HG03520 (cell line): Measurements from ENCODE around the gene PPP6R3.
"Not testable (repeated sequence)": the region's sequence is repeated elsewhere in the genome, so short reads cannot be mapped to it uniquely, and the experiment has no call there.

Experiments
- ATAC-seq: cut with Tn5 transposase; IDR thresholded peaks from one replicate; pipeline ENCODE4 v1.9.1; 2021; ENCODE audit warnings: mild to moderate bottlenecking, moderate library complexity; ENCODE audit not compliant: unreplicated experiment

PPP6R3 gene

DNA sequence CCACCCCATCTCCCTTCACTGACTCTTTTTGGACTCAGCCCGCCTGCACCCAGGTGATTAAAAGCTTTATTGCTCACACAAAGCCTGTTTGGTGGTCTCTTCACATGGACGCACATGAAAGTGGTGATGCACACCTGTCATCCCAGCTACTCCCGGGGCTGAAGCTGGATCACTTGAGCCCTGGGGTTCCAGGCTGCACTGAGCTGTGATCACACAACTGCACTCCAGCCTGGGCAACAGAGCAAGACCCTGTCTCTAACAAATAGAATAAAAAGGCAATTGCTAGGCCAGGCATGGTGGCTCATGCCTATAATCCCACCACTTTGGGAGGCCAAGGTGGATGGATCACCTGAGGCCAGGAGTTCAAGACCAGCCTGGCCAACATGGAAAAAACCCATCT, 178.8 kb downstream of the PPP6R3 start:
- ATAC-seq, result not testable (repeated sequence)

DNA sequence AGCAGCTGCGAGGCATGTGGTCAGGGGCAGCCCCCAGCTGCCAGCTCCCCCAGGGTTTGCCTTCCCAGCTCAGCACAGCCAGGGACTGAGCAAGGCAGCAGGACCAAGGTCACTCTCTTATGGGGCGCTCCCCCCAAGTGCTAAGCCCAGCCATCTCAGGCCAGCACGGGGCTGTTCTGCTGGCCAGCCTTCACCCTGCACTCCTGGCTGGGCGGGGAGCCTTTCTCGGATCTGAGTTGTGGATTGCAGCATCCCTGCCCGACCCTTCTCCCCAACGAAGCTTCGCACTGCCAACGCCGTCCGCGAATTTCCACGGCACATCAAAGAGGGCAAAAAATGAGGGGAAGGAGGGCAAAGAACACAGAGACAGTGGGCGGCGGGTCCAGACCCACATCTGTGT, 181.3 kb downstream of the PPP6R3 start:
- ATAC-seq, result no peak

DNA sequence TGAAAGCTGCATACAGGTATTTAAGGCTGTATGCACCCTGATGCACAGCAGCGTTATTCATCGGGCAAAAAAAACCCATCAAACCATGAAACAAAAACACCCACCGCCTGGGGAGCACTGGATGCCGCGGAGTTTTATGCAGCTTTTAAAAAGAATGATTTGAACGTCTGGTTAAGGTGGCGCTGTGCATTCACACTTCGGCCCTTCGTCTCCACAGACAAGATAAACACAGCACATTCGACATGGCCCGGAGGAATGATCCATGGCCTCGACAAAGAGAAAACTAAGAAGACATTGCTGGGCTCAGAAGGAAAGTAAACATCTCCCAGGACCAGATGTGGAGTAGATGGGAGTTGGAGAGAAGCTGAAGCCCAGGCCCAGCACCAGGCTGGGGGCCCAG, 183.0 kb downstream of the PPP6R3 start:
- ATAC-seq, result no peak

DNA sequence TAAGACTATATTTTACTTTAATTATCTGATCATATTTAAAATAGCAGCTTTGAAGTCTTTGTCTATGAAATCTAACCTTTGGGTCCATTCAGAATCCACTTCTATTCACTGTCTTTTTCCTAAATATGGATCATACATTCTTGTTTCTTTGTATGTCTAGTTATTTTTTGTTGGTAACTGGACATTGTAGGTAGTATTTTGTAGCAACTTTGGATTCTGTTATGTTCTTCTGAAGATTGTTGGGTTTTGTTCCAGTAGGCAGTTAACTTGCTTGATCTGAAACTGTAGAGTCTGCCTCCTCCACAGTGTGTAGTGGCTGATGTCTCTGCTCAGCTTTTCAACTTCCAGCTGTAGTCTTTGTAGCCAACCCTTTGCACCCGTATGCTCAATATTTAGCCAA, 186.3 kb downstream of the PPP6R3 start:
- ATAC-seq, result no peak

DNA sequence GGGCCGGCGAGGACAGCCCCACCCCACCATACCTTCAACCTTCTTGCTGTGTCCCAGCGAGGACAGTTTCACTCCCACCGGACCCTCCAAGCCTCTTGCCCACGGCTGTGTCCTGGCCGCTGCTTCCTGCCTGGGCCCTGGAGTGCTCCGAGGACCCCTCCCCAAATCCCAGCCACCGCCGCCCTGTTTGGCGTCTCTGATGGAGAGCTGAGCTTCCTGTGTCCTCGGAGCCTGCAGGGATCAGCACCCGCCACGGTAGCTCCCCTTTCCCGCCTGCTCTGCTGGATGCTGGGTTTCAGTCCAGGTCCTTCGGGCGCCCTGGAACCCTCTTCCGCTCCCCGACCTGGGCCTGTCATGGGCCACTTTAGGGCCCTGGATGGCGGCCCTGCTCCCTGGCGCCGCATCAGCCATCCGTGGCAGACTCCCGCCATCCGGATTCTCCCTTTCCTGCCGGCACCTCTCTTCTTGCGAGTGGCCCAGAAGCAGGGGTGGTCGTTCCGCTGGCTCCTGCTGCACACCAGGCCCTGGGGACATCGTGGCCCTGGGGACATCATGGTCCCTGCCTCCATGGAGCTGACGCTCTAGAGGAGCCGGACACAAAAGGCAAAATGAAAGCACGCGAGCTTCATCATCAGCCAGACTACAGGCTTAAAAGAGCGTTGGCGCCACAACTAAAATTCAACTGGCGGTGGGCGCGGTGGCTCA, 189.5 kb downstream of the PPP6R3 start:
- no peak for ATAC-seq

DNA sequence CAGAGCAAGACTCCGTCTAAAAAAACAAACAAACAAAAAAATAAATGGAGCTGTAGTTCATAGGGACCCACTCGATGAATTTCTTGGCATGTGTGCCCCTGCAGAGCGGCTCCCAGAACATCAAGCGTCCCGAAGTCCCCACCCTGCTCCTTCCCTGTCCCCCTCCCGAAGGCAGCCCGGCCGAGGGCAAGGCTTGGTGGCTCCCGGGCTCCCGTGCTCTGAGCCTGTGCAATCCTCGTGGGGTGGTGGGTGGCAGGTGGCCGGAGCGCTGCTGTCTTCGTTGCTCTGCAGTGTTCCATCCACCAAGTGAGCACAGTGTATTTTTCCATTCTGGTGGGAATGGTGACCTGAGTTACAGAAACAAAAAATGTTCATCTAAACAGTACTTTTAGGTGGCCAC, 190.2 kb downstream of the PPP6R3 start:
- ATAC-seq, result no peak

DNA sequence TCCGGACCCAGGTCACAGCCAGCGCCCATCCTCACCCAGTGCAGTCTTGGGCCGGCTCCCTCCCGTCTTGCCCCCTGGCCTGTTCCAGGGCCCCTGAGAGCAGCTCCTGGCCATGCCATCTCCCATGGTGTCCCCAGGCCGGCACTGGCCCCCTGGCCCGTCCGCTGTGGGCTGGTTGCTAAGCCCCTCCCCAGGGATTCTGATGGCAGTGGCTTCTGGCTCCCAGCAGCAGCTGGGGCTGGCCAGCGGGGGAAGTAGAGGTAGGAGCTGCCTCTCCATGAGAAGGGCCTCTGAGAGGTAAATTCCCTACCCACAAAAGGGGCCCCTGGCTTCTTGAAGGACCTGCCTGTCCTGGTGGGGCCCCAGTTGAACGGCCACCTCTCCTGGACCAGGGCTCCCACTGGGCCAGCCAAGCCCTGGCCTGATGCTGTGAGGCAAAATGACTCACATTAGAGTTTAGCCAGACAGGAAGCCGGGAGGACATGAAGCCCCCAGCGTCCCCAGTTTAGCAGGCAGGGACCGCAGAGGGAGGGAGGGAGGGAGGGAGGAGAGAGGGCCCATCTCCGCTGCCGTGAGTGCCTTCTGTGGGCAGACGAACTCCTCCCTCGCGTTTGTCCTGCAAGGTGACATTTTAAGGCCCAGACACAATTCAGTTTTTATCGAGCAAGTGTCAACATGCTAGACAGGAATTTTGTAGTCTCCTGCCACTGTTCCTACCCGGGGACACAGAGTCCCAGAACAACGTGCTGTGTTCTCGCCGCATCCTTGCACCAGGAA, 190.8 kb downstream of the PPP6R3 start:
- no peak for ATAC-seq

DNA sequence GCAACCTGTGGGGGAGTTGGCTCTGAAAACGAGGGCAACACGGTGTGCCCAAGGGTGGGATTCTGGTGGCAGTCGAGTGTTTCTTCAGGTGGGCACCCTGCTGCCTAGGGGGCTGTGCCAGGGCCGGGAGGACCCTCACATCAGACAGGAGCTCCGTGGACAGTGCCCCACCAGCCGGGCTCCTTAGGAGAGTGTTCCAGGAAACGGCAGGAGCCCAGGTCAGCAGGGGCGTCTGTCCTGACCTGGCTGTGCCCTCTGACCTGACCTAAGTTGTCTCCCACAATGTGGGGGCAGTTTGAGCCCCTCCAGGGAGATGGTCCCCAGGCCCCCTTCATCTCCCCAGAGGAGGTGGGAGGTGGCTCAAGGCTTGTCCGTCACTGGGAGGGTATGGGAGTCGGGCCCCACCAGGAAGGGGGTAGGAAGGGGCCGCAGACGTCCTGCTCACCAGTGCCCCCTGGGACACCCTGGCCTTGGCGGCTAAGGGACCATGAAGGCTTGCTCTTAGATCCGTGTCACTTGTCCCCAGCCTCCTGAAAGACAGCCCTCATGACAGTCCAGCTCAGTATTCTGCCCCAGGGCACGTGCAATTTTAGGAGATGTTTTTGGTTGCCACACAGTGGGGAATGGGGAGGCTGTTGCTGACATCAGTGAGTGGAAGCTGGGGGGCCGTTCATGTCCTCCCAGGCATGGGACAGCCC, 191.6 kb downstream of the PPP6R3 start:
- no peak for ATAC-seq

DNA sequence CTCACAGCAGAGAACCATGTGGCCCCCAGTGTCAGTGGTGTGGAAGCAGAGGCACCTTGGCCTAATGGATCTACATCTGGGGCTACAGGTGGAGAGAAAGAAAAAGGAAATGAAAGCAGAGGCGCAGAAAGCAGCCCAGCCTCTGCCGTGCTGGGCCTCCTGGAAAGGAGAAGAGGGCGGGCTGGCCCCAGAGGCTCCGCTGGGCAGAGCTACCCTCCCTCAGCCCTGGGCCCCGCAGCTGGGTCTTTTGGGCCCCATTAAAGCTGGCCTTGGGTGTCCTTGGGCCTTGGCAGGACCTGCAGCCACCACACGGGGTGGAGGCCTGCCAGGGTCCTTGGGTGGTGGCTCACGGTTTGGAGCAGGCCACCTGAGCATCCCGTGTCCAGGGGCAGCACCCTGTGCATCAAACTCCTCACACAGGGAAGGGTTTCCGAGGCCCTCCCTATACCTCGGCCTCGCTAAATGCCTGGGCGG, 192.2 kb downstream of the PPP6R3 start:
- no peak for ATAC-seq

DNA sequence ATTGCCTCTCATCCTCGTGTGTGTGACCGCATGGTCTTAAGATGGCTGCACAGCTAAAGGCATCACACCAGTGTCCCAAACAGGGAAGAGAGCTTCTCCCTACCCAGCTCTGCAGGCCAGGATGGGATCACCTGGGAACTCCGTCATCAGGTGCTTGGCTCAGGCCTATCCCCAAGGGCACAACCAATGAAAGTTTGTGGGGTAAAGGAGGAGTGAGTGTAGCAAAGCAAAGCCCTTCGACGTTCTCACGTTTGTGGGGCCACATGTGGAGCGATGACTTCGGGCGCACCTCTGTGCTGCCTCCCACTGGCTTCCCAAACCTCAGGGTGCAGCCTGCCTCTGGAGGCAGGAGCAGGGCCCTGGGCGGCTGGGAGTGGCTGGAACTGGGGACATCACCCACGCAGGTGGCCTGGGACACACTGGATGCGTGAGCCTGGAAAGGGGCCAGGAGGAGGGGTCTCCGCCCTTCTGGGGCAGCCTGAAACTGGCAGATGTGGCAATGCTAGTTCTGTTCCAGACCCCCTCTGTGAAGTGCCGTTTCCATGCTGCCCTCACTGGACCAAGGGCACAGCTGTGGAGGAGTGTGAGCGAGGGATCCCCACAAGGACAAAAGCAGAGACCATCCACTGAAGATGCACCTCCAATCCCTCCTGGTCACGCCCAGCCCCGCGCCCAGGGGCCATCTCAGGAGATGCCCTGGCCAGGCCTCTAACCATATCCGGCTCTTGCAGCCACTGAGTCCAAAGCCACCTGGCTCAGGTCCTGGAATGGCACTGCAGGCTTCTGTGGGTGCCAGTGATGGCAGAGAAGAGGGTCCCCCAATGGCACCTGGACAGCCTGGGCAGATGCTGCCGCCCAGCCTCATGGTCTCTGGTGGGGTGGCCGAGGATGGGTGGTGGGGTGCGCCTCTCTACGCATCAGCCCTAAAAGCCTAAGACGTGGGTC, 193.2 kb downstream of the PPP6R3 start:
- no peak for ATAC-seq

DNA sequence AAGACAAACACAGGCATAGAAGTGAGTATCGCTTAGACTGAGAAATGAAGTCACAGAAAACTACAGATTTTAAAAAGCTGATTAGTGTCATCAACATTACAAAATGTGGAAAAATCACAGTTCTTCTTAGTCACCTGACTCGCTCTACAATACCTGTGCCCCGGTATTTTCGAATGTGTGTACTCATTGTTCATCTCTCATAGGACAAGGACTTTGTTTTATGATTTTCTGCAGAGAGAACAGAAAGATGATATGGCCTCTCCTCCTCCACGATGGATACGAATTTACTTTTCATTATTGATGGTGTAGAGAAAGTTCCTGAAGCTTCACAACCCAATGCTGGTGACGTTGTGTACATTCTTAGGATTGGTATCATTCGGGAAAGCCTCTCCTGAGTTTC, 194.4 kb downstream of the PPP6R3 start:
- no peak for ATAC-seq

DNA sequence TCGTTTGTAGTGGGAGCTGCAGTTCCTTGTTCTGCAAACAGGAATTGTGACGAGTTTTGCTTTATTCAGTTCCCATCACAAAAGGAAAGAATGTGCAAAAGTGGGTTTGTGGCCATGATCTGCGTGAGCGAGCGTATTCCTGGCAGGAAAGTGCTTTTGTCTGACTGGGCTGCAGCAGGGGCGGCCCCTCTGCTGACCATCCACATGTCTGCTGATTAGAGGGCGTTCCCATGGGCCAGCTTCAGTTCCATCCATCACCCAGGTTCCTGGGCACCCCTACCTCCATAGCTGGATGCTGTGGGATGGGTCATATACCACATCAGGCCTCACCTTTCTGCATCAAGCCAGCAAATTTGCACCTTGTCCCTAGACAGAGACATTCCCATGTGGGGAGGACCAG, 194.9 kb downstream of the PPP6R3 start:
- ATAC-seq, result no peak

DNA sequence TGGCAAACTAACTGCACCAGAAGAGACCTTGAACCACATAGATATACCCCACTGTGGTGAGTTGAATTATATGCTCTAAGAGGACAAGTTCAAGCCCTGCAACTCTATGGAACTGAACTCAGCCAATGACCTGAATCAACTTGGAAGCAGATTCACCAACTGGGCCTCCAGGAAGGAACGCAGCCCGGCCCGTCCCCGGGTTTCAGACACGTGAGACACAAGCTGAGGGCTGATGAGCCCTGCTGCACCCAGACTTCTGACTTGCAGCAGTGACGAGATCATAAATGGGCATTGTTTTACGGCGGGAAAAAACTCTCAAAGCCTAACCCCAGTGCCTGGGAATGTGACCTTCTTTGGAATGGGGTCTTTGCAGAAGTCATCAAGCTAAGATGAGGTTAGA, 195.3 kb downstream of the PPP6R3 start:
- no peak for ATAC-seq

DNA sequence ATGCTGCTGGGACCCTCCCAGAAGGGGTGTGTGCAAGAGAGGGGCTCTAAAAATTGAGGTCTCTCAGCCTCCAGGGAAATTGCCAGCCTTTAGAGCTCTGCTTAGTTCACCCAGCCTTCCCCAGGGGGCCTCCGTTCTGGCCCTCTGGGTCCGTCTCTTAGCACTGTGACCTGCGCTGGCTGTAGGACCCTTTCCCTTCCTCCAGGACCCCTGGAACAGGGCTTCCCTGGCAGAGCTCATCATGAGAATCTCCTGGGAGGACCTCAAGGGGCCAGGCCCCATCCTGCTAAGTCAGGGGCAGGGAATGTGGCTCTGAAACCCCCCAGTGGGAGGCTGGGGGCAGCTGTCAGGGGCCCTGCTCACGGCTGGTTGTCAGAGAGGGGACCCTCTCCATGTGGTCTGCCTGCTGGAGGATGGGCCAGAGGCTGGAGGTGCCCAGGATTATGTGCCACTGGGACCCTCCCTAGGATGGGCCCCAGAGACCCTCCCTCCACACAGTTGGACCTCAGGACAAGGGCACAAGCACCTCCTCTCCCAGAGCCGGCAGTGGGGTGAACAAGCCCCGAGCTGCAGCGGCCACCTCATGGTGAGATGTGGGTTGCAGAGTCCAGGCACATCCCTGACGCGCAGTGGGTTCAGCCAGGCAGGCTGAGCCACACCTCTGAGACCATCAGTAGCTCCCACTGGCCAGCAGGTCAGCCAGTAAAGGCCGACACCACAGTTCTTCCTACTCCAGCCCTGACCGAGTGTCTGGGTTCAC, 196.6 kb downstream of the PPP6R3 start:
- no peak for ATAC-seq

DNA sequence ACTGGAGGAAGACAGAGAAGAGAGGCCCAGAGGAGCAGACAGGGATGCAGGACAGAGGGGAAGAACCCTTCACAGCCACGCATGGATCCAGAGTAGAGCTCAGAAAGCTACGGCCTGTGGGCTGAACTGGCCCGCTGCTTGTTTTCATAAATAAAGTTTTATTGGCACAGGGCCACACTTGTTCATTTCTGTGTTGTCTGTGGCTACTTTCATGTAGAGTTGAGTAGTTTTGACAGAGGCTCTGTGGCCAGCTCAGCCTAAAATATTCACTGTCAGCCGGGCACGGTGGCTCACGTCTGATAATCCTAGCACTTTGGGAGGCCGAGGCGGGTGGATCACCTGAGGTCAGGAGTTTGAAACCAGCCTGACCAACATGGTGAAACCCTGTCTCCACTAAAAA, 197.5 kb downstream of the PPP6R3 start:
- no peak for ATAC-seq

DNA sequence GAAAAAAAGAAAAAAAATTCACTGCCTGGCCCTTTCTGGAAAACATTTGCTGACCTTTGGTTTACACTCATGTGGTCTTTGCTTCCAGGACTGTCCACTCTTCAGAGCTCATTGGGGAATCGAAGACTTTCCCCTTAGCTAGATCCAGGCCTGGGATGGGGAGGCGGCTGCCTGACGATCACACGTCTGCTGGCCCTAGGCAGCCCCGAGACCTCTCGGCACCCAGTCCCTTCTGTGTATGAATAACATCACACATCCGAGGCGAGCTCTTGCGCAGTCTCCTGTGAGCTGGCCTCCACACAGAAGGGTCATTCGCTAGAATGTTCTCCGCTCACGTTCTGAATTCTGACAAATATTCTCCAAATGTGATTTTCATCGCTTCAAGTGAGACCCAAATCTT, 198.1 kb downstream of the PPP6R3 start:
- no peak for ATAC-seq

DNA sequence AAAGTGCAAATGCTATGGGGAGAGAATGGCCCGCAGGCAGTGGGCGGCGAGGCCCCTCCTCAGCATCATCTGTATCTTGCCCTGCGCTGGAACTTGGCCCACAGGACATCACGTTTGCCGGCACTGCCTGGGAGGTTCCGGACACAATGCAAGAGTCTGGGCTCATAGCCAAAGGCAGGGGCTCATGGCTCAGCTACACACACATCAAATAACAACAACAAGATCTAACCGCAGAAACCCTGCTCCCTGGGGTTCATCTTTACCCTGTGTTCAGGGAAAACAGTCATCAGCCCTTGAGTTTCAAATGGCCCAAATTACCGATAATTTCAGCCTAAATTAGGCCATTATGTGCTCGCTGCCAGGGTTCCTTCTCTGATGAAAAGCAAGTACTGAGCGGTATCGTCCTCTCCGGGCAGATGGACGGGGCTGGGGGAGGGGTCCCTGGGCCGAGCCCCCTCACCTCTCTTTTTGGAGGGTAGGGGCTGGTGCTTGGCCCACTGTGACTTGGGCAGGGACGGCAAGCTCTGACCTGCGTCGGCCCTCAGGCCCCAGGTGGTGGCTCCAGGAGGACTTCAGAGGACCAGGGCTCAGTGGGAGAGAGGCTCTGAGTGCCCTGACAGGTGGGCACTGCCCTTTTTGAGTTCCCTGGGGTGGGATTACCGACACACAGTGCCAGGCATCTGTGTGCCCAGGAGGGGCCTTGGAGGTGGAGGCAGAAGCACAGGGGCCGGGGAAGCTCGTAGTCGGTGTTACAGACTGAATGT, 198.8 kb downstream of the PPP6R3 start:
- no peak for ATAC-seq

DNA sequence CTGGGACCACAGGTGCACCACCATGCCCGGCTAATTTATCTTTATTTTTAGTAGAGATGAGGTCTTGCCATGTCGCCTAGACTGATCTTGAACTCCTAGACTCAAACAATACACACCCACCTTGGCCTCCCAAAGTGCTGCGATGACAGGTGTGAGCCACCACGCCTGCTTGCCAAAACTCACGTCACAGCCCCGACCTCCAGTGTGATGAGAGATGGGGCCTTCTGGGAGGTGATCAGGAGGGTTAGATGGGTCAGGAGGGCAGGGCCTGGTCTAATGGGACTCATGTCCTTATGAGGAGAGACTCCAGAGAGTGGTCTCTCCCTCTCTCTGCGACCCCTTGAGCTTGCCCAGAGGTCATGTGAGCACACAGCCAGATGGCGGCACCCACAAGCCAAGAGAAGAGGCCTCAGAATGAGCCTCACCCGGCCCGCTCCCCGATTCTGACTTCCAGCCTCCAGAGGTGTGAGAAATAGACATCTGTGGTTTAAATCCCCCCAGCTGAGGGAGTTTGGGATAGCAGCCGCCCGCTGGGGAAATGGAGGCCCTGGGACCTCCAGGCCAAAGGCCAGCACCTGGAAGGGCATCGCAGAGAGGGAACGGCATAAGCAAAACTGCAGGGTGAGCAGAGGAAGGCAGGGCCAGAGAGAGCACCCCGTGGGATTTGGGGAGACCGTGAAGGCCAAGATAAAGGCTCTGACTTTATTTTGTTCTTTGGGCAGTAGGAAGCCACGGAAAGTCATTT, 199.7 kb downstream of the PPP6R3 start:
- ATAC-seq, result no peak

DNA sequence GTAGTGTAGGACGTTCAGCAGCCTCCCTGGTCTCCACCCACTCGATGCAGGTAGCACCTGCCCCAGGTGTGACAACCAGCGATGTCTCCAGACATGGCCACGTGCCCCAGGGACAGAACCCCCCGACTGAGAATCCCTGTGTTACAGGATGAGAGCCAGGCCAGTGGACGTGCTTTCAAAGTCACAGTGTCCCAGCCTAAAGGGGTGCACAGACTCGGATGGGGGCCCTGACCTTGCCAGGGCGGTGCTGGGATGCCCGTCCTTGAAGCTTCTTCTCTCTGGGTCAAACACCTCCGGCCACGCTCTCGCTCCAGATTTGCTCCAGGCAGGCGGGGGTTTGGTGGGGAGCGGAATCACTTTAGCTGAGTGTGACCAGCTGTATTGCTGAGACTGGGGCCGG, 200.5 kb downstream of the PPP6R3 start:
- ATAC-seq, result no peak
